Natural killer cell (primary cell): Measurements from ENCODE around the gene ITGB1BP2. TPM values are rescaled to one million over a fixed set of nuclear protein-coding genes. Genes with fewer than 3 reads are reported as not detected.

Source experiments
- ATAC-seq, 3 donors: fragments of 150-1000 bp in 2 of 3; fragments of 200-7000 bp in 1 of 3; cut with Tn5 transposase; 1 replicate in 1 of 3; 2 replicates in 2 of 3; pipeline ENCODE4 v1.10.0; 2021; ENCODE audit warnings: mild to moderate bottlenecking in 2 of 3, moderate library complexity in 2 of 3
- DNase-seq, 2 donors: peaks; one replicate each; pipeline versions ENCODE4 v3.0.0 to v3.0.0-alpha.2; 2013 to 2021; ENCODE audit warnings: mixed read lengths in 1 of 2
- H3K27ac ChIP-seq: one replicate; pipeline ENCODE4 v1.5.1; 2013; ENCODE audit warnings: mild to moderate bottlenecking, low read length
- H3K27me3 ChIP-seq: one replicate; pipeline ENCODE4 v1.6.1; 2013; ENCODE audit warnings: low read length; ENCODE audit not compliant: control insufficient read depth, insufficient read depth
- H3K36me3 ChIP-seq: one replicate; pipeline ENCODE4 v1.6.1; 2013; ENCODE audit warnings: low read length; ENCODE audit not compliant: control insufficient read depth, insufficient read depth
- H3K4me1 ChIP-seq: one replicate; pipeline ENCODE4 v1.6.1; 2013; ENCODE audit warnings: low read length; ENCODE audit not compliant: control insufficient read depth, insufficient read depth
- H3K4me3 ChIP-seq: one replicate; pipeline ENCODE4 v1.5.1; 2013; ENCODE audit warnings: low read length
- H3K9me3 ChIP-seq: one replicate; pipeline ENCODE4 v1.6.1; 2013; ENCODE audit warnings: low read length; ENCODE audit not compliant: control insufficient read depth, insufficient read depth
- H3K27ac Mint-ChIP-seq, 2 donors: one replicate each; pipeline ENCODE4 v1.8.0; 2022; ENCODE audit warnings: mild to moderate bottlenecking in 2 of 2, mixed read lengths in 2 of 2, moderate library complexity in 1 of 2
- H3K27me3 Mint-ChIP-seq, 2 donors: one replicate each; pipeline ENCODE4 v1.8.0; 2022; ENCODE audit warnings: low read depth in 2 of 2, mixed read lengths in 2 of 2
- H3K36me3 Mint-ChIP-seq: one replicate; pipeline ENCODE4 v1.8.0; 2022; ENCODE audit warnings: mixed read lengths
- H3K4me1 Mint-ChIP-seq, 2 donors: one replicate each; pipeline ENCODE4 v1.8.0; 2022; ENCODE audit warnings: mixed read lengths in 2 of 2
- H3K4me3 Mint-ChIP-seq: one replicate; pipeline ENCODE4 v1.8.0; 2022; ENCODE audit warnings: mild to moderate bottlenecking, moderate library complexity, mixed read lengths
- H3K9me3 Mint-ChIP-seq, 2 donors: one replicate each; pipeline ENCODE4 v1.8.0; 2022; ENCODE audit warnings: mixed read lengths in 2 of 2
- WGBS: methylation state at CpG from one replicate; pipeline ENCODE4 v1.1.7; 2013; ENCODE audit warnings: missing lambda C conversion rate; ENCODE audit not compliant: insufficient coverage; 5-methylcytosine and 5-hydroxymethylcytosine counted together
- intact Hi-C: fragments of 100-400 bp; cut with micrococcal nuclease; formaldehyde crosslinking; loops from one replicate; pipeline ENCODE4 v1.14.2; 2022
- total RNA-seq, 4 donors: library from RNA; stranded (reverse); fragments of 120-200 nt in 1 of 4; gene quantifications; one replicate each; pipeline versions ENCODE4 v1.2.3 to v1.2.4, GENCODE V29; 2013 to 2022
- TF ChIP-seq, protein P1 (sequence below): fragments of 200-600 bp; IDR thresholded peaks from one replicate; pipeline ENCODE4 v1.8.0; 2022; ENCODE audit warnings: antibody characterized with exemption

ITGB1BP2 gene
- total RNA-seq, 3 donors from 2014 or later (not counting 1 experiment from before 2014, with no cell fraction given), result 2.2 to 3.0 (median 2.4) TPM

DNA sequence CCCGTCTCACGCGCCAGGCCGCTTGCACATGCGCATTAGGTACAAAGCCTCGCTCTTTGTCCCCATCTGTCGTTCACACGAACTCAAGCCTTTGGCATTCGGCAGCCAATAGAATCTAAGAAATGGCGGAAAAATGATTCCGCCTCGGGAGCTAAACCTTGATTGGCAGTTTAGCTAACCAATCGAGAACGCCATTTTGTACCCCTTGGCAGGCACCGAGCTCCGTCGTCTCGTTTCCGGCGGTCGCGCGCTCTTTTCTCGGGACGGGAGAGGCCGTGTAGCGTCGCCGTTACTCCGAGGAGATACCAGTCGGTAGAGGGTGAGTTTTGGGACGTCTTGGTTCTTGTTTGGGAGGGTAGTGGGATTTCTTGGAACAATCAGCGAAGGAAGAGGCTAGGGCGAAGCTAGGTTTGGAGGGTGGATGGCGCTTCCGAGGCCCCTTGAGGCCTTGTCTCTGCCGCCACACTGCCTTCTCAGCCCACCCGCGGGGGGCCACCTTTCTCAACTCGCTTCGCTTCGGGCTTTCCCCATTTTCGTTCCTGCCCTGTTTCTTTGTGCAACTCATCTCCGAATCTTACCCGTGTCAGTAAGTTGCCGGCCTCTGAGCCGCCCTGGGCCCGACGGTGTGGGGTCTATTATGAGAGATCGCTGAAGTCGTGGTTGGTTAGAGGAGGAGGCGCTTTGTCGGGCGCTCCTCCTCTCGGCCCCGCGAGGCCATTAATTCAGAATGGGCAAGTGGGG is 18.0 kb upstream of the ITGB1BP2 start, which contains the start of gene NONO:
NONO (plus strand) TSS at position 233 of the 741 bp plus-strand sequence. CDS start 7,003 bp downstream, outside the sequence.
- H3K27ac Mint-ChIP-seq, result peak within 1 kb of the TSS; percentile 99 to 100

GRCh38 chrX:71285929-71286328 is 15.6 kb upstream of the ITGB1BP2 start:
- Histone ChIP-seq H3K27me3 (no peaks in the 10 kb centered on the region), H3K4me1 (peaks cover 17% of the 10 kb centered on the region), H3K36me3 (peaks cover 4% of the 10 kb centered on the region), H3K27ac (no peak overlapping the region), H3K9me3 (no peaks in the 10 kb centered on the region), H3K4me3 (no peak overlapping the region)
- Mint-ChIP-seq H3K4me3 (peak overlapping the region; percentile 64), H3K4me1 (peaks cover 20 to 24% of the 10 kb centered on the region in 2 donors), H3K36me3 (no peaks in the 10 kb centered on the region), H3K27me3 (no peaks in the 10 kb centered on the region), H3K9me3 (no peaks in the 10 kb centered on the region), H3K27ac (peak overlapping the region; percentile 99 to 100)
- TF ChIP-seq, protein P1, sequence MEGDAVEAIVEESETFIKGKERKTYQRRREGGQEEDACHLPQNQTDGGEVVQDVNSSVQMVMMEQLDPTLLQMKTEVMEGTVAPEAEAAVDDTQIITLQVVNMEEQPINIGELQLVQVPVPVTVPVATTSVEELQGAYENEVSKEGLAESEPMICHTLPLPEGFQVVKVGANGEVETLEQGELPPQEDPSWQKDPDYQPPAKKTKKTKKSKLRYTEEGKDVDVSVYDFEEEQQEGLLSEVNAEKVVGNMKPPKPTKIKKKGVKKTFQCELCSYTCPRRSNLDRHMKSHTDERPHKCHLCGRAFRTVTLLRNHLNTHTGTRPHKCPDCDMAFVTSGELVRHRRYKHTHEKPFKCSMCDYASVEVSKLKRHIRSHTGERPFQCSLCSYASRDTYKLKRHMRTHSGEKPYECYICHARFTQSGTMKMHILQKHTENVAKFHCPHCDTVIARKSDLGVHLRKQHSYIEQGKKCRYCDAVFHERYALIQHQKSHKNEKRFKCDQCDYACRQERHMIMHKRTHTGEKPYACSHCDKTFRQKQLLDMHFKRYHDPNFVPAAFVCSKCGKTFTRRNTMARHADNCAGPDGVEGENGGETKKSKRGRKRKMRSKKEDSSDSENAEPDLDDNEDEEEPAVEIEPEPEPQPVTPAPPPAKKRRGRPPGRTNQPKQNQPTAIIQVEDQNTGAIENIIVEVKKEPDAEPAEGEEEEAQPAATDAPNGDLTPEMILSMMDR, result no peak
- DNase-seq, result no peak
- no peak for ATAC-seq
- intact Hi-C loops, result no loop called here

More for the DNA sequence above, 18.0 kb upstream of the ITGB1BP2 start, which contains the start of gene NONO:
- under 1% methylated on average over 48 of the region's 57 CpGs for WGBS
- Histone ChIP-seq H3K27ac (peak within 1 kb of the TSS; percentile 93), H3K4me1 (peaks cover 17% of the 10 kb centered on the region), H3K36me3 (no peaks in the 10 kb centered on the region), H3K9me3 (no peaks in the 10 kb centered on the region), H3K27me3 (no peaks in the 10 kb centered on the region), H3K4me3 (peak within 1 kb of the TSS; percentile 69)
- intact Hi-C loops, result loop anchor here (1.0 kb wide), 2 partner anchors 29 to 83 kb away; partner anchors contain the start of genes TAF1 and ZMYM3
- H3K9me3 Mint-ChIP-seq, result no peaks in the 10 kb centered on the region
- TF ChIP-seq, protein P1, result no peak
- H3K4me1 Mint-ChIP-seq, result peaks cover 16 to 20% of the 10 kb centered on the region in 2 donors
- DNase-seq, result peak; percentile 66 to 97
- H3K4me3 Mint-ChIP-seq, result peak within 1 kb of the TSS; percentile 99
- H3K36me3 Mint-ChIP-seq, result no peaks in the 10 kb centered on the region
- peaks cover 7% of the 10 kb centered on the region in 2 donors for H3K27me3 Mint-ChIP-seq
- peak; percentile 85 to 94 (median 90) for ATAC-seq

DNA sequence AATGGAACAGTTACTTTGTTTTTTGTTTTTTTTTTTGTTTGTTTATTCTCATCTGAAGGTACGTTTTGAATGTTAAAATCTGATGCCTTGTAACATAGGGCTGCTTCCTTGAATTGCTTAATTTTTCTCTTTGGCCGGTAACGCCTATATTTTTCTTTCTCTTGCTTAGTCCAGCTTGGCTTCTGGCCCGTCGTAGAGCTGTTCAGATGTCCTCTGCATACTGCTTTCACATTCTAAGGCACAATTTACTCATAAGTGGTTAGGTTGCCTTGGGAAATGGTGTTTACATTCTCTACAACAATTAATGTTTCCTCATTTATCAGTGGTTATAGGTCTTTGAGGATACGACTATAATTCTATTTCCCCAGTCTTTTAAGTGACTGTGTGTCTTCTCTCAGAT is 10.2 kb upstream of the ITGB1BP2 start:
- no peaks in the 10 kb centered on the region for H3K27me3 Mint-ChIP-seq
- H3K36me3 Mint-ChIP-seq, result peaks cover 6% of the 10 kb centered on the region
- no peaks in the 10 kb centered on the region for H3K9me3 Mint-ChIP-seq
- H3K4me1 Mint-ChIP-seq, result peaks cover 7 to 17% of the 10 kb centered on the region in 2 donors
- TF ChIP-seq, protein P1, result no peak
- peaks cover 43% of the 10 kb centered on the region for H3K36me3 ChIP-seq
- intact Hi-C loops, result no loop called here
- H3K27ac Mint-ChIP-seq, result peak overlapping the region in 1 of 2 donors; percentile 52
- 78% methylated on average over 3 of the region's 6 CpGs for WGBS
- H3K4me3 Mint-ChIP-seq, result no peak overlapping the region
- DNase-seq, result no peak
- no peak for ATAC-seq
- no peaks in the 10 kb centered on the region for H3K27me3 ChIP-seq
- no peak overlapping the region for H3K27ac ChIP-seq
- H3K4me3 ChIP-seq, result no peak overlapping the region
- no peaks in the 10 kb centered on the region for H3K9me3 ChIP-seq
- peaks cover 6% of the 10 kb centered on the region for H3K4me1 ChIP-seq
